HG03354 (cell line): ENCODE data around the gene SLC26A1.
"Not testable (repeated sequence)": the region's sequence is repeated elsewhere in the genome, so short reads cannot be mapped to it uniquely, and the experiment has no call there.

Source experiments
- ATAC-seq: cut with Tn5 transposase; IDR thresholded peaks from one replicate; pipeline ENCODE4 v1.9.1; 2021; ENCODE audit warnings: mild to moderate bottlenecking; ENCODE audit not compliant: unreplicated experiment, poor library complexity, severe bottlenecking

The SLC26A1 gene

GRCh38 chr4:946103-946450 is 47.1 kb downstream of the SLC26A1 start:
- no peak for ATAC-seq

- no peak for ATAC-seq
Measured at GRCh38 chr4:945274-946102, 47.7 kb downstream of the SLC26A1 start.

GRCh38 chr4:939508-939907 is 53.7 kb downstream of the SLC26A1 start:
- not testable (repeated sequence) for ATAC-seq
